Naive B cell (primary cell): Measurements from ENCODE around the gene COBL. TPM values are rescaled to one million over a fixed set of nuclear protein-coding genes. Genes with fewer than 3 reads are reported as not detected.

ENCODE experiments used
- ATAC-seq, 2 donors: fragments of 150-1000 bp; cut with Tn5 transposase; 2 replicates each; pipeline ENCODE4 v1.10.0; 2021; ENCODE audit warnings: low read depth in 2 of 2, mild to moderate bottlenecking in 2 of 2, moderate library complexity in 2 of 2
- DNase-seq: peaks from one replicate; pipeline ENCODE4 v3.0.0; 2022
- H3K27ac Mint-ChIP-seq, 6 donors: one replicate each; pipeline ENCODE4 v1.8.0; 2020 to 2022; ENCODE audit warnings: mild to moderate bottlenecking in 6 of 6, mixed read lengths in 6 of 6, moderate library complexity in 5 of 6, inconsistent platforms in 2 of 6
- H3K27me3 Mint-ChIP-seq, 3 donors: one replicate each; pipeline ENCODE4 v1.8.0; 2021 to 2022; ENCODE audit warnings: mixed read lengths in 3 of 3, mild to moderate bottlenecking in 1 of 3
- H3K36me3 Mint-ChIP-seq, 2 donors: one replicate each; pipeline ENCODE4 v1.8.0; 2020 to 2022; ENCODE audit warnings: mixed read lengths in 2 of 2, inconsistent platforms in 1 of 2, mild to moderate bottlenecking in 1 of 2
- H3K4me1 Mint-ChIP-seq, 3 donors: one replicate each; pipeline ENCODE4 v1.8.0; 2020 to 2022; ENCODE audit warnings: mixed read lengths in 3 of 3, inconsistent platforms in 1 of 3, mild to moderate bottlenecking in 1 of 3, moderate library complexity in 1 of 3
- H3K4me3 Mint-ChIP-seq, 8 donors: one replicate each; pipeline ENCODE4 v1.8.0; 2020 to 2022; ENCODE audit warnings: mild to moderate bottlenecking in 8 of 8, mixed read lengths in 8 of 8, moderate library complexity in 8 of 8, inconsistent platforms in 2 of 8
- H3K9me3 Mint-ChIP-seq, 7 donors: one replicate each; pipeline ENCODE4 v1.8.0; 2020 to 2022; ENCODE audit warnings: mixed read lengths in 7 of 7, mild to moderate bottlenecking in 5 of 7, inconsistent platforms in 2 of 7, moderate library complexity in 1 of 7
- polyA plus RNA-seq, 6 donors: library from polyadenylated mRNA; unstranded; fragments of 300-500 nt; fragmentation: Illumina TruSeq; gene quantifications; one replicate each; pipeline ENCODE4 v1.2.3, GENCODE V29; 2021; ENCODE audit warnings: low read depth in 6 of 6

COBL gene
- polyA plus RNA-seq, 6 donors from 2014 or later = not detected

DNA sequence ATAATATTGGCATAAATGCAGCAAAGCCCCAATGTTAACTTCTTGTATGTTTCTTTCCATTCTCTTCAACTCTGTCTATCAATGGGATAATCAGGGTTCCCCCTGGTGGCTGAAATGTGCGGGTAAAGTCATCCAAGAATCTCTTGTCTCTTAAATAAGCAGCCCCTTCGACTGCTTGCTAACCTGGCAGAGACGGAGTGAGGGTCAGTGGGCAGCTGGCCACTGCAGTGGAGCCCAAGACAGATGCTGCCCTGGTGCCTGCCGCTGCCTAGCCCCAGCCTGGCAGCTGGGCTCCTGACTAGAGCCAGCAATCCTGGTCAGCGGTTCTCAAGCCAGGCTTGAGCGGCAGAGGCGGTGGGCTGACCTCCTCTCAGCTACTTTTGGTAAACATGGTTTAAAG, 248.9 kb downstream of the COBL start:
- no peaks in the 10 kb centered on the region for H3K27me3 Mint-ChIP-seq
- no peaks in the 10 kb centered on the region for H3K36me3 Mint-ChIP-seq
- no peak for ATAC-seq
- no peak overlapping the region for H3K27ac Mint-ChIP-seq
- no peak overlapping the region for H3K4me3 Mint-ChIP-seq
- peak; percentile 14 for DNase-seq
- no peaks in the 10 kb centered on the region for H3K9me3 Mint-ChIP-seq
- H3K4me1 Mint-ChIP-seq = no peaks in the 10 kb centered on the region

DNA sequence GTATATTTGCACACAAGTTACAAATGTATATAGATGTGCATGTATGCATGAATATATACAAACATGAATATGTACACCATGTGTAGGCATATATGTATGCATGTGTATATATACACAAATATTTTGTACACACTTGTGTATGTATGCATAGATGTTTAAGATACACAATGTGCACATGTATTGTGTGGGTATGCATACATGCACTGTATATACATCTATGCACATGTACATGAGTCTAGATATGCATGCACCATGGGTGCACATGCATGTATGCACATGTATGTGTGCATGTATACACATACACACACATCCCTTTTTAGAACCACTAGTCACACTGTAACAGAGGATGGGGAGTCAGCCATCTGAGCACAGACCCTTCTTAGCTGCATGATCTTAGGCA, 249.4 kb downstream of the COBL start:
- Mint-ChIP-seq H3K4me3 (no peak overlapping the region), H3K4me1 (no peaks in the 10 kb centered on the region), H3K9me3 (no peaks in the 10 kb centered on the region), H3K36me3 (no peaks in the 10 kb centered on the region), H3K27ac (no peak overlapping the region), H3K27me3 (no peaks in the 10 kb centered on the region)
- ATAC-seq (no peak), DNase-seq (no peak)

- no peaks in the 10 kb centered on the region for H3K4me1 Mint-ChIP-seq
- ATAC-seq = no peak
- no peaks in the 10 kb centered on the region for H3K27me3 Mint-ChIP-seq
- H3K4me3 Mint-ChIP-seq = no peak overlapping the region
- H3K9me3 Mint-ChIP-seq = no peaks in the 10 kb centered on the region
- DNase-seq = no peak
- H3K27ac Mint-ChIP-seq = no peak overlapping the region
- H3K36me3 Mint-ChIP-seq = no peaks in the 10 kb centered on the region
These were observed 250.2 kb downstream of the COBL start for GRCh38 chr7:51066405-51066882.

GRCh38 chr7:51065766-51066165, 250.8 kb downstream of the COBL start:
- H3K27ac Mint-ChIP-seq = peak overlapping the region in 1 of 6 donors; percentile 38
- H3K27me3 Mint-ChIP-seq = no peaks in the 10 kb centered on the region

GRCh38 chr7:51064688-51065087, 251.9 kb downstream of the COBL start:
- no peak for ATAC-seq
- Mint-ChIP-seq H3K36me3 (no peaks in the 10 kb centered on the region), H3K27me3 (no peaks in the 10 kb centered on the region), H3K4me1 (no peaks in the 10 kb centered on the region), H3K9me3 (no peaks in the 10 kb centered on the region), H3K27ac (peak overlapping the region in 1 of 6 donors; percentile 3), H3K4me3 (no peak overlapping the region)
- DNase-seq = no peak

More at GRCh38 chr7:51065766-51066165, 250.8 kb downstream of the COBL start:
- Mint-ChIP-seq H3K4me3 (no peak overlapping the region), H3K4me1 (no peaks in the 10 kb centered on the region), H3K36me3 (no peaks in the 10 kb centered on the region), H3K9me3 (no peaks in the 10 kb centered on the region)
- no peak for ATAC-seq
- DNase-seq = no peak

DNA sequence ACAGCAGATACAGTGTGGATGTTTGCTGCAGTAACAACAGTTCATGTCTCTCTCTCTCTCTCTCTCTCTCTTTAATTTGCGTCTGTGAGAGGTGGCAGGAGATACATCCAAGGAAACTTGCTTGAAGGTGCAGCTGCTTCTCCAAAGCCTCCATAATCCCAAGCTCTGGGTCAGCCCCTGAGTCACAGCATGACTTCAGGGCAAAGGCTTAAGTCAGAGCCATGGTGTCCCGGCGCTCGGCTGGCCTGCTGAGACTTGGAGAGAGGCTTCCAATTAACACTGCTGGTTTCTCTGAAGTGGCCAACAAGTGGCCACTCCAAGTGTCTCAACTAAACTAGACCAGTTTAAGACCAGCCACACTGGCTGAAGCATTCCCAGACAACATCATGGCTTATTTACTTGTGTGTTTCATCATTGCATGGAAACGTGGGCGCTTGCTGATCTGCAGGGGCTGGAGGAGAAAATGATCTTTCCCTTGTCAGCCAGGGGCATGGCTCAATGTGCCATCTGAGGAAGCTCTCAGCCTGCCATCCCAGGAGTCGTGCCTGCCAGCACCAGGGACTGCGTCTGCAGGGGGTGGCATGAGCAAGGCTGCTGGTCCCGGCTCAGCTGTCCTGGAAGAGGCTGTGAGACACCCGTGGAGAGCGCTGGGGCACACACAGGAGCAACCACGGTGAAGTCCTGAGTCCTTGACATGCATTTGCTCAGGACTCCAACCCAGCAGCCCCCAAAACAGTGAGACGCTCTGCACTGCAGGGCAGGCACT, 254.2 kb downstream of the COBL start:
- DNase-seq (no peak), ATAC-seq (no peak)
- no peak overlapping the region for H3K27ac Mint-ChIP-seq
- no peaks in the 10 kb centered on the region for H3K4me1 Mint-ChIP-seq
- no peak overlapping the region for H3K4me3 Mint-ChIP-seq
- H3K27me3 Mint-ChIP-seq = no peaks in the 10 kb centered on the region
- H3K36me3 Mint-ChIP-seq = no peaks in the 10 kb centered on the region
- no peaks in the 10 kb centered on the region for H3K9me3 Mint-ChIP-seq

DNA sequence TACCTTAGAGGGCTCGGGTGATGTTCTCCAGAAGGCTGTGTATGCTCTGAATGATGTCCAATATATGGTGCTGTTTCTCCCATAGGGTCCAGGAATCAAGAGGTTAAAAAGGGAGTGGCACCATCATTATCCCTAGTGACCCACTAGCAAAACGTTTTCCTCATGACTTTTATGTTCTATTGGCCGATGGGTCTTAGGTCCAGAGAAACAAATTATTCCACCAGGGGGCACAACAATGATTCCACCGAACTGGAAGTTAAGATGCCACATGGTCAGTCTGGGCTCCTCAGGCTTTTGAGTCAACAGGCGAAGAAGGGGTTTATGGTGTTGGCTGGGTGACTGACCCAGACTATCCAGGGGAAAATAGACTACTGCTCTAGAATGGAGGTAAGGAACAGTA, 256.1 kb downstream of the COBL start:
- no peak overlapping the region for H3K27ac Mint-ChIP-seq
- H3K27me3 Mint-ChIP-seq = no peaks in the 10 kb centered on the region
- no peak overlapping the region for H3K4me3 Mint-ChIP-seq
- no peaks in the 10 kb centered on the region for H3K9me3 Mint-ChIP-seq
- H3K36me3 Mint-ChIP-seq = no peaks in the 10 kb centered on the region
- DNase-seq (no peak), ATAC-seq (no peak)
- H3K4me1 Mint-ChIP-seq = peaks cover 0 to 4% (median 0%) of the 10 kb centered on the region in 3 donors

GRCh38 chr7:51059504-51060142, 257.0 kb downstream of the COBL start:
- Mint-ChIP-seq H3K9me3 (no peaks in the 10 kb centered on the region), H3K4me3 (no peak overlapping the region), H3K4me1 (peaks cover 0 to 4% (median 0%) of the 10 kb centered on the region in 3 donors), H3K27me3 (no peaks in the 10 kb centered on the region), H3K36me3 (no peaks in the 10 kb centered on the region), H3K27ac (no peak overlapping the region)
- DNase-seq = no peak
- ATAC-seq = no peak

DNA sequence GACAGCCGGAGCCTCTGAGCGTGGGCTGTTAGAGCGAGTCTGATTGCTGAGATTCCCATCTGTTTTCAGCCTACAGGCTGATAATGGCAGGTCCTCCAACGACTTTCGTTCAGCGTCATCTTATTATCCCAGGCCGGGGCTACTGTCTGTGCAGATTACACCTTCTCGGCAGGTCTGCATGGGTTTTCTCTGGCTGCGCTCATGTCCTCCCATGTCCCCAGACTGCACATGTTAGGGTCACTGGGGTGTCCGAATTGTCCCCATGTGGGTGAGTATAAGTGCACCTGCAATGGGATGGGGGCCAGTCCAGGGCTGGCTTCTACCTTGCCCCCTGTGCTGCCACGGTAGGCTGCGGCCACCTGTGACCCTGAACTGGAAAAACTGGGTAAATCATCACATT, 257.8 kb downstream of the COBL start:
- H3K27me3 Mint-ChIP-seq = no peaks in the 10 kb centered on the region
- DNase-seq (no peak), ATAC-seq (no peak)
- H3K27ac Mint-ChIP-seq = no peak overlapping the region
- peaks cover 0 to 4% (median 0%) of the 10 kb centered on the region in 3 donors for H3K4me1 Mint-ChIP-seq
- H3K4me3 Mint-ChIP-seq = no peak overlapping the region
- H3K9me3 Mint-ChIP-seq = no peaks in the 10 kb centered on the region
- no peaks in the 10 kb centered on the region for H3K36me3 Mint-ChIP-seq

DNA sequence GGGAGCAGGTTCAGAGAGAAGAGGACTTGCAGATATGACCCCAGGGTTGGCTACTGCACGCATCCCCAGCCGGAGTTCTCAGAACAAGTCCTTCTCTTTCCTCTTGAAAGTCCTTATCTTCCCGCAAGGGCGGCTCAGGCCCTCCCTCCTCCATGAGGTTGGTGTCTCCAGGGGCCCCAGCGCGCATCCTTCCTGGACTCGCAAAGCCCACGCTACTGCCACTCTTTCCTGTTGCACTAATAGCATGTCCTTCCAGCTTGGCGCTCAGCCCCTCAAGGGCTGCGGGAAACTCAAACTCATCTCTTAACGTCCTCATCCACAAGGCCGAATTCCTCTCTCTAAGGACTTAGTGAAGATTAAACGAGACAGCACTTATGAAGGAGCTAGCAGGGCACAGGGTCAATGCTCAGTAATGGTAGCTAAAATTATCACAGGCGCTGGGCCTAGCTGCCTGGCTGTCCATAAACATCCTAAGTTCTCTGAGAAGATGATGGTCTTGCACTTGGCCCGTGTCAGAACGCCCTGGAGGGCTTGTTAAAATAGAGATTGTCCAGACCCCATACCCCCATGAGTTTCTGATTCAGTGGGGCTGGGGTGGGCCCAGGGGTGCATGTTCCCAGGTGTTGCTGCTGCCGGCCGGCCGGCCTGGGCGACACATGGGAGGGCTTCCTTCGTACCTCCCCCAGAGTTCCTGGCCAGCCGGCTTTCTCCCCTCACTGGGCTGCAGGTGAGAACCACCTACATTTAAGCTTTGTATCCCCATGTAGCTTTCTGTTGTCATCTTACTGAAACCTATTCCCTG, 261.4 kb downstream of the COBL start:
- DNase-seq (no peak), ATAC-seq (no peak)
- no peaks in the 10 kb centered on the region for H3K9me3 Mint-ChIP-seq
- H3K27me3 Mint-ChIP-seq = no peaks in the 10 kb centered on the region
- no peaks in the 10 kb centered on the region for H3K36me3 Mint-ChIP-seq
- H3K27ac Mint-ChIP-seq = no peak overlapping the region
- no peak overlapping the region for H3K4me3 Mint-ChIP-seq
- peaks cover 0 to 4% (median 0%) of the 10 kb centered on the region in 3 donors for H3K4me1 Mint-ChIP-seq

- H3K9me3 Mint-ChIP-seq = no peaks in the 10 kb centered on the region
- ATAC-seq (no peak), DNase-seq (no peak)
- H3K4me1 Mint-ChIP-seq = peaks cover 0 to 4% (median 0%) of the 10 kb centered on the region in 3 donors
- H3K4me3 Mint-ChIP-seq = no peak overlapping the region
- no peak overlapping the region for H3K27ac Mint-ChIP-seq
- no peaks in the 10 kb centered on the region for H3K36me3 Mint-ChIP-seq
- no peaks in the 10 kb centered on the region for H3K27me3 Mint-ChIP-seq
These were observed 262.4 kb downstream of the COBL start for GRCh38 chr7:51054231-51054630.

DNA sequence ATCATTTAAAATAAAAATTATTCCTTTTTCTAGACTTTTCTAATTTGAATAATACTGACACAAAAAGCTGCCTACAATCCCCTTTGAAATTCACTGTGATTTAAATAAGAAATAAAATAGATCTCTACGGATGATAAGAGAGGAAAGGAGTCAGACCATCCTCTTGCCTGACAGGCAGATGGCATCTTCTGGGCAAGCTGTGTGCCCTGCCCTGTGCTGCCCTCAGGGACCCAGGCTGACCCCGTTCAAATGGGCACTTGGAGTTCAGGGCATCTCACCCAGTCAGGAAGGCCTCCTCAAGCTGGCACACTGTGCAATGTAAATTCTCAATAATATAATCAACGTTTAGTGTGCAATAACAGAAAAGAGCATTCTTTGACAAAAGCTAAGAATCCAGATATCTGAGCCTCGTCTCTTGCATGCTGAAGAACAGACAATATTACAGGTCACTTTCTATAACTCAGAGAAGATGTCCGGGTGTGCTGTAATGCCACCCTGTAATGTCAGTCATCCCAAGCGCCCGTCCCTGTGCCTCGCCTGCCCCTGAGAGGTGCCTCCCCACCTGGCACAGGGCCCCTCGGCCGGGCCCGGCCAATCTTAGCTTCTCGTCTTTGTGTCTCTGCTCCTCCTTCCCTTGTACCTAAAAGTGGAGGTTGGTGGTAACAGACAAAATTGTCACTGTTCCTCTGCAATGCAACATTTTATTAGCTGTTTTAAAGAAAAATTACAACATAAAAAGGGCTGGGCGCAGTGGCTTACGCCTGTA, 263.3 kb downstream of the COBL start:
- Mint-ChIP-seq H3K27ac (no peak overlapping the region), H3K27me3 (no peaks in the 10 kb centered on the region), H3K4me3 (no peak overlapping the region), H3K4me1 (peaks cover 0 to 4% (median 0%) of the 10 kb centered on the region in 3 donors), H3K9me3 (no peaks in the 10 kb centered on the region), H3K36me3 (no peaks in the 10 kb centered on the region)
- DNase-seq (no peak), ATAC-seq (no peak)

DNA sequence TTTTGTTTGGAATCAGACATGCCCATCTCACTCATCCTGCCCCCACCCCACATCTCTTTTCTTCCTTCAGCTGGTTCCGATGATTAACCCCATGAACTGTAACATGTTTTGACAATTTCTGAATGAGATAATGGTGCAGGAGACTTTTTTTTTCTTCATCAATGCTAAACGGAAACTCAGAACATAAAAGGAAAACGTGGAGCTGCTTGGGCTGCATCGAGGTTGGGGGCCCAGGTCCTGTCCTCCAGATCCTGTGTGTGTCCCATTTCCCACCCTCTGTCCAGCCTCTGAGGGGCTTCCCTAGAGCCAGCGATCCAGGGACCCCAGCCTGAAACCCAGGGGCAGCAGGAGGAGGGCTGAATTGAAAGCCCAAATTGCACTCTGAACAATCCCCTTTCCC, 270.1 kb downstream of the COBL start:
- H3K36me3 Mint-ChIP-seq = no peaks in the 10 kb centered on the region
- H3K4me3 Mint-ChIP-seq = no peak overlapping the region
- ATAC-seq (no peak), DNase-seq (no peak)
- no peaks in the 10 kb centered on the region for H3K27me3 Mint-ChIP-seq
- no peaks in the 10 kb centered on the region for H3K4me1 Mint-ChIP-seq
- H3K9me3 Mint-ChIP-seq = no peaks in the 10 kb centered on the region
- H3K27ac Mint-ChIP-seq = peak overlapping the region in 1 of 6 donors; percentile 60
